Renal cortex interstitium (tissue), 11 donors: ENCODE measurements around the gene SLC24A1. TPM values are rescaled to one million over a fixed set of nuclear protein-coding genes. Genes with fewer than 3 reads are reported as not detected.

Experiments used
- DNase-seq, 11 donors: peaks; one replicate each; pipeline ENCODE4 v3.0.0-alpha.2; 2013; ENCODE audit warnings: low read depth in 9 of 11, low spot score in 4 of 11; ENCODE audit errors: extremely low read depth in 1 of 11
- polyA plus RNA-seq, 3 donors: library from polyadenylated mRNA; unstranded; fragments of 120-200 nt; gene quantifications; one replicate each; pipeline ENCODE4 v1.2.1, GENCODE V29; 2013; ENCODE audit not compliant: insufficient read length in 3 of 3

SLC24A1 gene
- polyA plus RNA-seq, 3 donors: 18.8 to 23.2 (median 19.7) TPM

- no peak for DNase-seq
These were observed 69.0 kb downstream of the SLC24A1 start for GRCh38 chr15:65690778-65691177.

DNA sequence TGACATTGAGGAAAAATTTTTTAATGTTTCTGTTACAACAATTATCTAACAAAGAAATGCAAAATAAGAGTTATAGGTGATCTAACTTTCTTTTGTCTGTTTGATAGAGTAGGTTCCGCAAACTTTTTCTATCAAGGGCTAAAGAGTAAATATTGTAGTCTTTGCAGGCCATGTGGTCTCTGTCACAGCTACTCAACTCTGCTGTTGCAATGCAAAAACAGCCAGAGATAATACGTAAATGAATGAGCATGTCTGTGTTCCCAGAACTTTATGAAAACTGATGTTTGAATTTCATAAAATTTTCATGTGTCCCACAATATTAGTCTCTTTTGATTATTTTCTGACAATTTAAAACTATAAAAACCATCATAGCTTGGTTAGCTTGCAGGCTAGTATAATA is 73.3 kb downstream of the SLC24A1 start:
- DNase-seq: no peak

Other genes with a start within 250 kb of the SLC24A1 start
- 10 to 100 TPM in 1 of 3 donors, 1 to 10 TPM in 2; 7.5 to 10.6 (median 7.5) TPM for gene IGDCC3, start 243.9 kb upstream of the SLC24A1 start, polyA plus RNA-seq
- 10 to 100 TPM; 11.1 to 13.6 (median 12.5) TPM for gene IGDCC4, start 199.0 kb upstream of the SLC24A1 start, polyA plus RNA-seq
- gene DPP8, start 104.2 kb upstream of the SLC24A1 start, polyA plus RNA-seq: 10 to 100 TPM; 25.3 to 31.5 (median 26.9) TPM
- 100 to 1,000 TPM; 159 to 196 (median 165) TPM for gene HACD3, start 91.5 kb upstream of the SLC24A1 start, polyA plus RNA-seq
- 10 to 100 TPM; 46.4 to 55.7 (median 48.6) TPM for gene INTS14, start 10.8 kb upstream of the SLC24A1 start, polyA plus RNA-seq
- 10 to 100 TPM; 14.8 to 21.2 (median 17.0) TPM for gene DENND4A, start 170.4 kb downstream of the SLC24A1 start, polyA plus RNA-seq
- 100 to 1,000 TPM; 241 to 309 (median 276) TPM for gene RAB11A, start 247.6 kb downstream of the SLC24A1 start, polyA plus RNA-seq